GM18867 (cell line): ENCODE data around the gene CENPP.

Experiments used
- ATAC-seq: cut with Tn5 transposase; IDR thresholded peaks from one replicate; pipeline ENCODE4 v1.9.1; 2021; ENCODE audit warnings: mild to moderate bottlenecking, moderate library complexity; ENCODE audit not compliant: unreplicated experiment

Gene CENPP

DNA sequence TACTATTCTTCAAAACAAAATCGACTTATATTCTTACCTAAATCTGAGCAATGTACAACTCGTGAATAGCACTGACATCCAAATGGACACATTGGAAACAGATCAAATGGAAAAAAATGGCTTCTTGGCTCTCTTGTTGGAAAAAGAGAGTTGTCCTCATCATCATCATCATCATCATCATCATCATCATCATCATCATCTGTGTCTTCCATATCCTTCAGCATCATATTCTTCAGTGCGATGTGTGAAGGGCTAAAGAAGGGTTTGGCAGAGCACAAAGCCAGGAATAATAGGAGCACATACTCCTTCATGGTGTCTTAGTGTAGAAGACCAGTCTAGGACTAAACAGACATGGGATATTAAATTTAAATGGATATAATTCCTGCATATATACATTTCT, 148.8 kb downstream of the CENPP start:
- no peak for ATAC-seq

DNA sequence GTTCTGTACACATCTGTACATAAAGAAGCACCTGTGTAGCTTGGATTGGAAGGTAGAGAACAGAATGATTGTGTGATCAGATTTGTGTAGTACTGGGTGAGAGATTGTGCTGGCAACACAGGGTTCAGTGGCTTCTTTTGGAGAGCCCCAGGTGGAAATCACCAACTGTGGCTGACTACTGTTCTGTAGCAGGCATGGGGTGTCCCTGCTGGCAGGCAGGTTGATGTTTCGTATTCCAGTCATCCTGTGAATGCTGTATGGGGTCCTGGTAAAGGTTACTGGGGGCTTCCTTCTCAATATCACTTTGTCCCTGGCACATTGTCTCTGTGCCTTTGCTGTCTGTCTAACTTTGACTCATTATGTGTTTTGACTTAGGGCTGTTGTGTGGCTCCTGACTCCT, 151.2 kb downstream of the CENPP start:
- ATAC-seq: no peak

DNA sequence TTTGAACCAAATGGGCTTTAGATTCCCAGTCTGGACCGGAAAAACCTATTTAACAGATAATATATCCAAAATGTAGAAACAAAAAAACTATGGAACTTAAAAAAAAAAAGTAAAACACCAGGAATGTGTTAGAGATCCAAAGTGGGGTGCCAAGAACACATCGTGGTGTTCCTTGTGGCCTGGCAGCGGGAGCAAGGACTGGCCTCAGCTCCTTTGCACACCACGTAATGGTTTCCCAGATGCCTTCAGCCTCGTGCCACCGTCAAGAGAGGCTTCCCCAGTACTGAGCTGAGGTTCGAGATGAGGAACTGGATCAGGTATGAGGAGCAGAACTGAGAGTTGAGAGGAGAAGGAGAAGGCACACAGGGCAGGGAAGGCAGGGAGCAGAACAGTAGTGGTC, 153.0 kb downstream of the CENPP start:
- ATAC-seq: no peak

DNA sequence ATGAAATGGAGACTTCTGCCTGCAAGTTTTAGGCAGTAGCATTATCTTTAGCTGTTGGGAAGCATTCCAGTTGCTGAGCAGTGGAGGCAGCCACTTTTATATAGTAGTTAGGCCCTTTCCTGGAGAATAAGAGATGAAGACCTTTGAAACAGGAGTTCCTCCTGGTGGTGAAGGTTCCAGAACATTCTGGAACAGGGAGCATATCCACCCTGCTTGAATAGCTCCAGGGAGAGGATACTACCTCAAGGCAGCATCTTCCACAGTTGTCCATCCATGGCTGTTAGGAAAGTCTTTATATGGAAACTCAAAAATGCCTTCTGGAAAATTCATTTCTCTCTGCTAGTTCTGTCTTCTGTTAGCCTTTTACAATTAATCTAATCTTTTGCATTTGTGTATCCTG, 153.6 kb downstream of the CENPP start:
- ATAC-seq: no peak

DNA sequence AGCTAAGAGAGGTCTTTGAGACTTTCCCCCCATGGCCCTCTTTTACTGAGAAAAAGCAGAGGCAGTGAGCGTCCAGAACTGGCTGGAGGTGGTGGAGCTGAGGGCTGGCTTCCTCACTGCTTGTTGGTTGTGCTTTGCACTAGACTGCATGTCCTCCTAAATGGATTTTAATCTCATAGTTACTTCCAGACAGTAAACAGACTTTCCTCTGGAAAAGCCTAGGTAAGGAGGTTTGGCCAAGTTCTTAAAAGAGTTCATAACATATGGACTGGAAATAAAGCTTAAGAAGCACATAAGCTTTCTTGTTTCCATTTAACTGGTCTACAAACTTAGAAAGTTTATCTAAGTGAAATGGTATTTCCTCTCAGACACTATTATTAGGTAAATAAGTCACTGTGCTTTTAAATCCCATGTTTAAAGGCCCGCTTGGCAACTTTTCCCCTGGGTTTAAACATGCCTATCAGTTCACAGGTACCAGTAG, 154.6 kb downstream of the CENPP start:
- ATAC-seq: no peak

DNA sequence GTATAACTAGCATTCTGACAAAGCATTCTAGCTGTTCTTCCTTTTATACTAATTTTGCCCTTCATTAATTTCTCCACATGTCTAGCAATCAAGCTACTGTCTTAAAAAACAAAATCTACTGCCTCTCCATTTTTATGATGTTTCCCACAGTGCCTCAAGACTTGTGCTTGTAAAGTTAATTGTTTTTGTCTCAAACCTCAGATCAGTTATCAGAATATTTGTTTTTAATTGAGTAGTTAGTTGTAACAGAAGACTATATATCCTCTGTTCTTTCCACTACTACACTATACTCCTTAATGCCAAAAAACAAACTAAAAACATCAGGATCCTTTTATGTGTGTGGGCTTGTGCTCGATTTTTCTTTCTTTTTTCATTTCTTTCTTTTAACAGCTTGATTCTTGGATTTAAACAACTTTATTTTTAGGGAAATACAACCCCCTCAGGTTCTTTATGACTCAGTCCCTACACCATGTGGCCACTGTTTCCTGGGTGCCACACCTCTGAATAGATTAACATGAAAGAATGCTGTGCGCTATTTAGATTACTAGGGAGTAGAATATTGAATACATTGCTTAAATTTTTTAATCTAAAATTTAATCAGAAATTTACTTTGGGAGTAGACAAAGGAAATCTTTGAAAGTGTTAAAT, 155.4 kb downstream of the CENPP start:
- ATAC-seq: no peak

DNA sequence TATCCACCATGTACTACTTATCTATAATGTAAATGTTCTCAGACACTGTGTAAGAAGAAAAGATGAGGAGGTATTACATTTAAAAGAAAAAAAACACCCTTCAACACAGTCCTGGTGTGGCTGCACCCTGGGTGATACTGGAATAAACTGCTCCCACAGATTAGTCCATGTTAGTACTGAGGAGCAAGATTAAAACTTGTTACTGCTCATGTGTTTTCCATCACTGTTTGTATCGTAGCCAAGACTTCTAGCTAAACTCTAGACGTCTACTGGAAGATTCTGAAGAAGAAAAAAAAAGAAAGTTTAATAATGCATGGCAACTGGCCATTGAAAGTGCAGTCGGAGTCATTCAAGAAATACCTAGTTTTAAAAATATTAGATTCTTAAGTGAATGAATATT, 156.6 kb downstream of the CENPP start, which contains the start of gene ASPN:
Gene ASPN, minus strand, starts transcription at position 178 of the 400 bp plus-strand sequence.
- ATAC-seq: no peak

DNA sequence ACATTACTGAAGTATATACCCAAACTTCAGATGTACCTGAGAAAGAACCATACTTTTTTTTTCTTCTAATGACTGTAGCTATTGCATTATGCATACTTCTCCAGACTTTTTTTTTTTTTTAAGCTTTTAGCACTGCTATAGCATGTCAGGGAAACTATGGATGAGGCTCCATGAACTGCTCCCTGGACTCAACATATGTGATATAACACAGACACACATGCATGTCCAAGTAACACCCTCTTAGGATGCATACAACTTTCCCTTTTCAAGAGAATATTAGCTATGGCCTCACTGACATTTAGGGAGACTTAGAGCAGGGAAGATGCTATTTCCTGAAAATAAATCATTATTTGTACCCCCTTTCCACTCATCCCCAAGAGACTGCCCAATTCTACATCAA, 157.1 kb downstream of the CENPP start:
- ATAC-seq: no peak

DNA sequence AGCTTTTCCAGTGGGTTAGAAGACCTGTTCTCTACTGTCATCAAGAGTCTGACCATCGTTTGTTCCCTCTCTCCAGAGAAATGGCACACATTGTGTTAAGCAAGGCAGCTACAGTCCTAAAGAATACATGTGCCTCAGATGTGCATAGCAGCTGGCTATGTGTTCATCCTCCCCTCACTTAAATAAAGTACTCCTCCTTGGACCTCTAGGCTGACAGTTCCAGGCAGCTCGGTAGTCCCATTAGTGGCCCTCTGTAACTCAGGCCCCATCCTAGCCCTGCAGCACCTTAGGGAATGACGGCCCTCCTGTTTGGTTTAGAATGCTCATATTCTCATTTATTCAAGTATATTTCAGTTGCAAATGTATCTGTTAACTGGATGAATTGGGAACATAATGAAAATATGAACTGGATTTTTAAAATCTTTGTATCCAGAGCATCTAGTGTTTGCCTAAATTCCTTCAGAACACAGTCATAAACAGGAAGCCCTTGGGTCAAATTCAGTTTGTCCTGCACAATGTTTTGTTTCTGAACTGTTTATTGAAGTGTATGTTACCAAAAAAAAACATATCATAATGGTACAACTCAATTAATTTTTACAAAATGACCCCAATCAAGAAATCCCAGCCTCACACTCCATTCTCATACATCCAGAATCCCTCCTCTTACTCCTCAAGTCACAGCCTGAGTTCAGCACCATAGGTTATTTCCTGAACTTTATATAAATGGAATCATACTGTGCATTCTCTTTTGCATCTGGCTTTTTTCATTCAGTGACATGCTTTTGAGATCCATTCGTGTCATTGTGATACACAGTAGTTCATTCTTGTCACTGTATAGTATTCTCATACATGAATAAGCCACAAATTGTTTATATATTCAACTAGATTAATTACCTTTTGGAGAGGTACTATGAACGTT, 158.1 kb downstream of the CENPP start:
- no peak for ATAC-seq

DNA sequence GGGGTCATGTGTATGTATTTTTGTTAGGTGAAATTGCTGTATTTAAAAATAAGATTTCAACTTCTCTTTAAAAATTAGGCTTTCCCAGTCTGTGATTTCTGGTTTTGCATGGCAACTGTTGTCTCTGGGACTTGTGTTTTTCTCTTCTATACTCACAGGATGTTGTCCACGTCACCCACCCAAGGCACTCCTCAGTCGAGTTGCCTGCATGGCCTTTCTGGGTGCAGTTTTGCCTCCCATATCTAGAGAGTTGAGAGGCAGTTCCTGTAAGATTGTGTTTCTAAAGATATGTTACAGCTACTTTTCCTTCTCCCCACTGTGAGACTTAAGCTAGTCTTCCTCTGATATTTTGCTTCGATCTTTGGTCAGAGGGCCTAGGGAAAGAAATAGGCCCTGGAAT, 158.8 kb downstream of the CENPP start:
- ATAC-seq: no peak

DNA sequence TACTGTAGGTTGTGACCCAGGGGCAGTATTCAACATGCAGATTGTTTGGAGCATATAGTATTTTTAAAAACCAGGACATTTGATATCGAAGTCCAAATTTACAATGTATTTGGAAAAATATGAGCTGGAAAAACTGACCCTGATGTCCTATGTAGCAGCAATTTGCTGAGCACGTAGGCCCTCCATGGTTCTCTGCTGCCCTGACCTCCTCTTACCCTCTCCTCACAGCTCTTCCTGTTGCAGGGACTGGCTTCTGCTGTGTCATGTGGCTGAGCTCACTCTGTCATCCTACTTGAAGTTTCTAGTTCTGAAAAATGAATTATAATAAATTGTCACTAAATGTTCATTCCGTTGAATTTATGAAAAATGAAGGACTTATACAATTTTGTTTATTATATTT, 160.6 kb downstream of the CENPP start:
- ATAC-seq: no peak

DNA sequence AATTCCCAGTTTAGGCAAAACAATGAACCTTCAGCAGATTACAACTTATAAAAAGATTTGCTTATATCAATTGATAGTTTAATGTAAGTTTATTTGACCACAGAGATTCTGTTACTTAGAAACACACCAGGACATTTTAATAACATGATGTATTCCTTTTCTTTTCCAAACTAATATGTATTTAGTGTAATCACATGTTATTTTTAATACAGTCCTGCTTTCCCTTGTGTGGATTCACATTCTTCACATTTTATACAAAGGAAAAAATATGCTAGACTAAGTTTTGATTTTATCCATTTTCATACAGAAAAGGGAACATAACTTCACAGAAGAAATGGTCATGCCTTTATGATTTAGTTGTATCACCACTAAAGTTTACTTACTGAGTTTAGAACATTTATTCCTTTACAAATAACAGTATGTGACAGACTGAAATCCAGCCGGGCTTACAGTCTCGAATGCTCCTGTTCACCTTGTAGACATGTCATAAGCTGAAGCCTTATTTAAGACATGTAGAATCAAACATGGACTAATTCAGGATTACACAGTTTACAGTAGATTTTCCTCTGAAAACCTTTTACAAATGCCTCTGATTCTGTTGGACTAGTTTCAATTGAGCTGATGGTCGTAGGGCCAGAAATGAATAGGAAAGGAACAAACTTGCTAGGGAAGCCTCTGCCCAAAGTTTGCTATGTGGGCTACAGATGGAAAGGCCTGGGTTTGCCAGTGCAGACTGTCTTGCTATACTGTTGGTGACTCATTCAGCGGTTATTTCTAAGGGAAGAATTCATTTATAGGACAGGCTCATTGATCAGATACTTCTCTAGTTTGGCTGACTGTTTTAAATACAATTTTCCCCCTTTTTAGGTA, 163.2 kb downstream of the CENPP start:
- ATAC-seq: no peak

DNA sequence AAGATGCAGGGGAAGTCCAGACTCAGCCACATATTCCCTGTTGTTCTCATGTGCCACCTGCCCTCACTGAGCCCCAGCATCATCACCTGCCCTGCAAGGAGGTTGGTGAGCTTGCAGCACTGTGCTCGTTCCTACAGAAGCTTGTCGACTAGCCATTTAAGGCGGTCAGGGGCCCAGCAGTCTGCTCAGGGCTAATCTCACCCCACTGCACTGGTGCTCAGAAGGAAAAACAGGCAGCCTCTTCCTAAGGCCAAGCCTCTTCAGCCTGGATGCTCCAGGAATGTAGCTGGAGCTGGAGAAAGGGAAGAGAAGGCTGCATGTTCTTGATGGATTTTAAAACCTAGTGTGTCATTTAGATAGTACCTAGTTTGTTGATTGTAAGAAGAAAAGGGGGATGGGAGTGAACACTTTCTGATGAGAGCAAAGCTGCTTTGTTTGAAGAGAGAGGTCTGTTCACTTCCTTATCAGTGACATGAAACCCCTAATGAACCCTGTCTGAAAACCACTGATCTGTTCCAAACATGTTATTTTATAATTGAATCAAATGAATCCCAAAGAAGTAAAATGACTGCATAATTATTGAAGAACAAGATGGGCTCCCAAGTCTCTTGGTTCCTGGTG, 167.1 kb downstream of the CENPP start:
- no peak for ATAC-seq

DNA sequence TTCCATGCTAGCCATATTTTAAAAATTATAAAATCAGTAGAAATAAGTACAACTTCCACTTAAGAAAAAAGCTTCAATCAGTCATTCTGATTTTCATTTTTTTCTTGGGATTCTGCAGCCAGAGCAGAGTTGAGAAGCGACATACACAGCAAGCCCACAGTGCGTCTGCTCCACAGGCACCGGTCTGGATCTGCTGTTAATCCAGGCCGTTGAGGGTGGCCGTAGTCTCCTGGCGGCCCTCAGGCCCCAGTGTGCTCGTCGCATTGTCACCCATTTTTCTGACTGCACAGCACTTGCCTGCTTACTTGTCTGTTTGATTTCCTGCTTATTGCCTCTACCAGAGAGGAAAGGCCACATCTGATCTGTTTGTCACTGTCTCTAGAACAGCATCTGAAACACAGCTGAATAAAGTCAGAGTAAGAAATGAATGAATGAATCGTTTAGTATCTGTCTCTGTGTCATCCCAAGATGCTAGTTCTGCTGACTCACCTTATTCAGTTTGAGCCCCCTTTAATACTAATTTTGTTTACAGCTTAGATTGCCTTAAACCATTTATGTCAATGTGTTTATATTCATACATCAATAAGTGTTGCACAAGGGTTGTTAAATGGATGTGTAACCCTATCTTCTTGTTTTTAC, 168.1 kb downstream of the CENPP start:
- no peak for ATAC-seq

DNA sequence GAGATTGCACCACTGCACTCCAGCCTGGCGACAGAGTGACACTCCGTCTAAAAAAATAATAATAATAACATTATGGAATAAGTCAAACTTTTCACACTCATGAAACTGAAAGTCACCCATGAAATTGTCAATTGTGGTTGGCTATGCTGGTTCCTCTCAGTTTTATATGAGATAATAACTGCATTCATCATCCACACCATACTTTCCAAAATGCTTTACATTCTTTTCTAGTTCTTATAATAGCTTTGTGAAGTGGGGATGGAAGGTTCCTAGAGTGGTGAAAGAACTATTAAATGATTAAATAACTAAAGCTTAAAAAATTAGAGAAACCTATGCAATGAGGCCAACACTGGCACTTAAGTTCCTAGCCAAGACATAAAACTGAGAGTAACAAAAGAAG, 169.1 kb downstream of the CENPP start:
- no peak for ATAC-seq

DNA sequence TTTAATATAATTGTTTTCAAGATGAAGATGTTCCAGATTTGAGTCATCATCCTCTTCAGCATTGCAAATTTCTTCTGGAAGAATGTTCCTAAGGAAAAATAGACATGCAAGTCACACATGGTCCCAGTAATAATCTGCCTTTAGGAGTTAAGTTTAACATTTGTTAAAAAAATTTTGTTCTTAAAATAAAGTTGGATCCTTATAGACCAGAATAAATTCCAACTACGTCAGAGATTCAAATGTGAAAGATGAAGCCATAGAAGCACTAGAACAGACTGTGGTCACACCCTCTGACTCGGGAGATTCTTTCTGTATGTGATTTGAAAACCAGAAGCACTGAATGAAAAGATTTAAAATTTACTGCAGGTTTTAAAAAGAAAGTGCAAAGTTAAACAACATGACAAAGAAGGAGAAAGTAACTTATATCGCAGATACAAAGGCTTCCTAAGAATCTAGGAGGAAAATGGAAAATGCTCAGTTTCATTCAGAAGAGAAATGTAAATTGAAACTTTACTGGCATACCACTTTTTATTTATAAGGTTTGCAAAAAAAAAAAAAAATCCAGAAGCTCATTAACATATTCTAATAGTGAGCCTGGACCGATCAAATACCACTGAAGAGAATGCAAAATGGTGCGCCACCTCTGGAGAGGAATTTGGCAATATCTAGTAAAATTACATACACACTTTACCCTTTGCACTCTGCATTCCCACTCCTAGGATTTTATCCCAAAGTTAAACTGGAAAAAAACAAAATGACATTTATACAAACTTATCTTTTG, 170.8 kb downstream of the CENPP start:
- no peak for ATAC-seq

DNA sequence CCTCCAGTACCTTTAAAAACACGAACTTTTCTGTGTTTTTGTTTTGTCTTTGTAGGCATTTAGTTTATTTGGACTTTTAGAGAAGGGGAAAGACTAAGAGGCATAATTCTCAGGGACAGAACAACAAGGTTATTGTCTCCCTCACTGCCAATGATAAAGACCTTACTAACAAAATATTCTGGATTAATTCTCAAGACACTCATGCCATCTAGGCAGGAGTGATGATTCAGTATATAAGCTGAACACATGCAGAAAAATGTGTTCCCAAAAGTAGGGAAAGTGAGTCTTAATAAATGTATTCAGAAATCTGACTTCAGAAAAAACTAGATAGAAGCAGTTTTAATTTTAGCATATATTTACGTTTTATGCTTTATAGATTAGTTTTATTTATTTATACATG, 173.9 kb downstream of the CENPP start:
- no peak for ATAC-seq

DNA sequence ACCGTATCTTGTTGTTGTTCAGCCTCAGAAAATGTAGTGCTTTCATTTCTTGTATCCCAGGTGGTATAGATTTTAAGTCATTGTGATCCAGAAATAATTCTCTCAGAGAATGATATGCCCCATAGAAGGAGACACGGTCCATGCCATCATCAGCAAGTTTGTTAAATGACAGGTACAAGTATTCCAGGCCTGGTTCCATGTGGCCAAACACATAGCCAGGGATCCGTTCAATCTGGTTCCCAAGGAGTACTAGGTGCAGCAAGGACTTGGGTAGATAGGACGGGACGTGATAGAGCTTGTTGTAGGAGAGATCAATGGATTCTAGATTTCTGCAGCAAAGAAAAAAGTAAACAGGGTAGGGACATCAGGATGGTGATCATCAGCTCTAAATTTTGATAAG, 175.0 kb downstream of the CENPP start:
- no peak for ATAC-seq

DNA sequence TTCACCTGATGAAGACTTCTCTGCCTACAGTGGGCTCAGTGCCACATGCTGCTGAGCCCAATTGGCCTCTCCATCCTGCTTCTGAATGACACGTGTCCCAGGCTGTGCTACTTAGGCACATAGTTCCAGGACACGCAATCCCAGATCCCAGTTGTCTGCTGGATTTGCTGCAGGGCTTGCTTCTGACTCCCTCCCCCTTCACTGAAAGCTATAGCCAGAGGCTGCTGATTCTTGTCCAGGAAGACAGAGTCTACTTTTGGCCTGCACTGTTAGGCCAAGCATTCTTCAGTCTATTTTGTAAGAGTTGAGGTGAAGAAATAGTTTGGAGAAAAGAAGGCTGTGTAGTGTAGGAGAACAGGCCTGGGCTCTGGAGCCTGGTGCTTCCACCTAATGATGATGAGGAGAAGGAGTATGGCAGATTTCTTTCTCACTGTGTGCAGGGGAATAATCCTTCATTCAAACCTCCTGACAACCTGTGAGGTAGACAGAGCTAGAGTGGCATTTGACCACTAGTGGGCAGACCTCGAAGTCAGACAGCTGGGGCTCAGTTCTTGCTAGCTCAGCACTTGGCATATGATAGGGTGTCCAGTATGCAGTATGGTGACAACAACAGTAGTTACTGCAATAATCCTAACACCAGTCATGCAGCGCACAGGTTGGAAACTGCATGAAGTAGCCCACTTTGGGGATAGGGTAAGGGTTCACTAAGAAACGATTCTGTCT, 176.1 kb downstream of the CENPP start:
- ATAC-seq: no peak
